Thyroid gland (tissue), 4 donors: Measurements from ENCODE around the gene RAD51. TPM values are rescaled to one million over a fixed set of nuclear protein-coding genes. Genes with fewer than 3 reads are reported as not detected.

Experiments
- DNase-seq, 2 donors: peaks; one replicate each; pipeline ENCODE4 v3.0.0-alpha.2; 2019
- H3K27ac ChIP-seq, 3 donors: fragments of 200-600 bp; sonication (generic); 1 replicate in 2 of 3; 2 replicates in 1 of 3; pipeline ENCODE4 v1.5.1; 2016 to 2019; ENCODE audit warnings: mild to moderate bottlenecking in 1 of 3, moderate library complexity in 1 of 3
- H3K27me3 ChIP-seq: fragments of 200-600 bp; sonication (generic); one replicate; pipeline ENCODE4 v1.5.1; 2019
- H3K36me3 ChIP-seq, 2 donors: fragments of 200-600 bp; sonication (generic); one replicate each; pipeline ENCODE4 v1.5.1; 2016 to 2019
- H3K4me1 ChIP-seq, 2 donors: fragments of 200-600 bp; sonication (generic); one replicate each; pipeline ENCODE4 v1.5.1; 2017 to 2019
- H3K4me3 ChIP-seq, 3 donors: fragments of 200-600 bp; sonication (generic); replicated peaks in 1 of 3; 1 replicate in 2 of 3; 2 replicates in 1 of 3; pipeline ENCODE4 v1.5.1; 2016; ENCODE audit warnings: mild to moderate bottlenecking in 1 of 3
- H3K9me3 ChIP-seq: fragments of 200-600 bp; sonication (generic); one replicate; pipeline ENCODE4 v1.5.1; 2017
- POLR2A ChIP-seq, 2 donors: fragments of 450-650 bp; IDR thresholded peaks; one replicate each; pipeline ENCODE4 v1.6.1; 2017; ENCODE audit warnings: antibody characterized with exemption in 2 of 2, mild to moderate bottlenecking in 2 of 2, moderate library complexity in 1 of 2
- WGBS, 2 donors: methylation state at CpG; one replicate each; pipeline ENCODE4 v1.1.5; 2017; 5-methylcytosine and 5-hydroxymethylcytosine counted together
- intact Hi-C: fragments of 100-400 bp; cut with DNase I; formaldehyde crosslinking; loops from one replicate; pipeline ENCODE4 v1.15.1; 2023
- total RNA-seq, 4 donors: library from RNA; depleted of rRNA; stranded (reverse); fragments of >200 nt; gene quantifications; one replicate each; pipeline ENCODE4 v1.2.3, GENCODE V29; 2016
- TF ChIP-seq, protein P1 (sequence below), 6 experiments: fragments of 200-600 bp in 3 of 6; fragments of 450-650 bp in 3 of 6; sonication (generic) in 3 of 6; IDR thresholded peaks; one replicate each; pipeline ENCODE4 v1.5.1; 2016 to 2019; ENCODE audit warnings: antibody characterized with exemption in 6 of 6, mild to moderate bottlenecking in 2 of 6, inconsistent platforms in 1 of 6, moderate library complexity in 1 of 6

Gene RAD51
- total RNA-seq, 4 donors from 2014 or later = 0.40 to 1.4 TPM; not detected in 2

DNA sequence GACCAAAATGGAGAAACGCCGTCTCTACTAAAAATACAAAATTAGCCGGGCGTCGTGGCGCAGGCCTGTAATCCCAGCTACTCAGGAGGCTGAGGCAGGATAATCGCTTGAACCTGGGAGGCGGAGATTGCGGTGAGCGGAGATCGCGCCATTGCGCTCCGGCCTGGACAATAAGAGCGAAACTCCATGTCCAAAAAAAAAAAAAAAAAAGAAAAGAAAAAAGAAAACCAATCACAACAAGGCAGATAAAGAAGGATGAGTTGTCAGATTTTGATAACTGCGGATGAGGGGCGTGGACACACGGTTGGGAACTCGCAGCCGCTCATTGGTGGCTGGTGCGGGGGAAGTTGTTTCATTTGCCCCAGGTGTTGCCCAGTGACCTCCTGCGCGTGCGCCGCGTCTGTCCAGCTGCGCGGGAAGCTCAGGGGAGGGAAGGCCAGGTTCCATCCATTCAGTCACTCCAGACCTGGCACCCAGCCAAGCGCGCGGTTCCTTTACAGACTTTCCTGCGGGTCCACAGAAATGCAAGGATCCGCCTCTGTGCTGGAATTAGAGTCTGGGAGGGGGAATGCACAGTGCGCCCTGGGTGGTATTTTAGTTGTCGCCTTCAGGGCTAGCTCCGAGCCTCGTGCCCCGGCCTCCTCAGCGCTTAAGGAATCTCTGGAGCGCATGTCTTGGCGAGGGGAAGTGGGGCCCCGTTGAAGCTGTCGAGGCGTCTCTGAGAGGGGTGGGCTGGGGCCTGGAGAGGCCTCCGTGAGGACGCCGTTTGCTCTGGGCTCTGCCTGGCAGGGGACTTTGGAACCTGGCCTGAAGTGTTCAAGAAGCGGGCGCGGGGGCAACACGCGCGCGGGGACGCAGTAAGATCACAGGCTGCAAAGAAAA lies 68.2 kb downstream of the RAD51 start:
- 35 to 36% methylated on average over 44 to 45 of the region's 55 CpGs for WGBS, 2 donors
- Histone ChIP-seq H3K4me1 (peaks cover 18 to 28% of the 10 kb centered on the region in 2 donors), H3K36me3 (peaks cover 0 to 3% of the 10 kb centered on the region in 2 donors), H3K9me3 (no peaks in the 10 kb centered on the region), H3K27me3 (no peaks in the 10 kb centered on the region), H3K27ac (peak overlapping the region; percentile 70 to 87 (median 76)), H3K4me3 (peak overlapping the region; percentile 2 to 48 (median 6))
- TF ChIP-seq, protein P1, sequence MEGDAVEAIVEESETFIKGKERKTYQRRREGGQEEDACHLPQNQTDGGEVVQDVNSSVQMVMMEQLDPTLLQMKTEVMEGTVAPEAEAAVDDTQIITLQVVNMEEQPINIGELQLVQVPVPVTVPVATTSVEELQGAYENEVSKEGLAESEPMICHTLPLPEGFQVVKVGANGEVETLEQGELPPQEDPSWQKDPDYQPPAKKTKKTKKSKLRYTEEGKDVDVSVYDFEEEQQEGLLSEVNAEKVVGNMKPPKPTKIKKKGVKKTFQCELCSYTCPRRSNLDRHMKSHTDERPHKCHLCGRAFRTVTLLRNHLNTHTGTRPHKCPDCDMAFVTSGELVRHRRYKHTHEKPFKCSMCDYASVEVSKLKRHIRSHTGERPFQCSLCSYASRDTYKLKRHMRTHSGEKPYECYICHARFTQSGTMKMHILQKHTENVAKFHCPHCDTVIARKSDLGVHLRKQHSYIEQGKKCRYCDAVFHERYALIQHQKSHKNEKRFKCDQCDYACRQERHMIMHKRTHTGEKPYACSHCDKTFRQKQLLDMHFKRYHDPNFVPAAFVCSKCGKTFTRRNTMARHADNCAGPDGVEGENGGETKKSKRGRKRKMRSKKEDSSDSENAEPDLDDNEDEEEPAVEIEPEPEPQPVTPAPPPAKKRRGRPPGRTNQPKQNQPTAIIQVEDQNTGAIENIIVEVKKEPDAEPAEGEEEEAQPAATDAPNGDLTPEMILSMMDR (IDR thresholded peaks at IDR 0.05) = no peak
- no peak for TF ChIP-seq POLR2A (IDR thresholded peaks at IDR 0.05)
- DNase-seq = peak; percentile 81 to 85
- intact Hi-C loops = loop anchor here (10.0 kb wide), 1 partner anchor 132 kb away; the partner anchor contains the start of gene VPS18

GRCh38 chr15:40763801-40764628 lies 69.0 kb downstream of the RAD51 start, which contains the start of gene GCHFR:
TSS of gene GCHFR (plus strand) at chr15:40764068. CDS start at chr15:40764181, 113 bp downstream.
- peak; percentile 86 to 88 for DNase-seq
- Histone ChIP-seq H3K9me3 (no peaks in the 10 kb centered on the region), H3K36me3 (peaks cover 0 to 3% of the 10 kb centered on the region in 2 donors), H3K27ac (peak within 1 kb of the TSS; percentile 70 to 87 (median 76)), H3K4me1 (peaks cover 18 to 35% of the 10 kb centered on the region in 2 donors), H3K4me3 (peak within 1 kb of the TSS; percentile 2 to 48 (median 6)), H3K27me3 (no peaks in the 10 kb centered on the region)
- WGBS, 2 donors = 0% methylated on average over 8 to 11 of the region's 75 CpGs
- intact Hi-C loops = loop anchor here (10.0 kb wide), 1 partner anchor 131 kb away; the partner anchor contains the start of gene VPS18
- TF ChIP-seq, protein P1 (IDR thresholded peaks at IDR 0.05) = peak in 3 of 6 experiments; percentile 27 to 48 (median 48)
- TF ChIP-seq POLR2A (IDR thresholded peaks at IDR 0.05) = peak in 1 of 2 donors; percentile 67

GRCh38 chr15:40764629-40765103 lies 69.7 kb downstream of the RAD51 start:
- Histone ChIP-seq H3K27me3 (no peaks in the 10 kb centered on the region), H3K4me3 (peak overlapping the region in 2 of 3 donors; percentile 6 to 48), H3K4me1 (peaks cover 18 to 42% of the 10 kb centered on the region in 2 donors), H3K36me3 (peaks cover 0 to 3% of the 10 kb centered on the region in 2 donors), H3K9me3 (no peaks in the 10 kb centered on the region), H3K27ac (peak overlapping the region; percentile 70 to 87 (median 76))
- 28 to 34% methylated on average over 8 of the region's 8 CpGs for WGBS, 2 donors
- DNase-seq = peak in 1 of 2 donors; percentile 24
- TF ChIP-seq, protein P1 (IDR thresholded peaks at IDR 0.05) = no peak
- TF ChIP-seq POLR2A (IDR thresholded peaks at IDR 0.05) = no peak
- intact Hi-C loops = loop anchor here (10.0 kb wide), 1 partner anchor 130 kb away; the partner anchor contains the start of gene VPS18

DNA sequence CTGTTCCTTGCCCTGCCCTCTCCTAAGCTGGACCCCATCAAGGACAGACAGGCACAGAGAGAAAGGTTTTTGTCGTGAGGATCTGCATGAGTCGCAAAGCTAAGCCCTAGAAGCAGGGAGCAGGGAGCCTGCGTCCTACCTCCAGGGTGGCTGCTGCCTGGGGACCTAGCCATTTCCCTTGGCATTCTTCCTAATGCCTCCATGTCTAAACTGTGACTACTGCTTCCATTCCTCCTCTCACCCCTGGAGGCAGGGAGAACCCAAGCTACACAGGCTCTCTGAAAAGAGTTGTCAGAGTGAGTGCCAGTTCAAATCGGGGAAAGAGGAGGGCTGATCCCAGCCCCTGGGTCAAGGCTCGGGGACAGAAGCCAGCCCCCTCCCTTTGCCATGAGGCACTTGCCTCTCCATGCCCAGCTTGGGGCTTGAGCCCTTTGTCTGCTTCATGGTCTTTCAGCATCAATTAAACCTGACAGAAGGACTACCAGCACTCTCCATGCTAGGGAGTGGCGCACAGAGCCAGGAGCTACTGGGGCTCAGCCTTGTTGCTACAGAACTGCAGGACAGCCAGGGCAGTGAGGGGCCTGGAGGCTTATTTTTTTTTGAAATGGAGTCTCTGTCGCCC lies 71.3 kb downstream of the RAD51 start:
- intact Hi-C loops = loop anchor here (10.0 kb wide), 1 partner anchor 128 kb away; the partner anchor contains the start of gene VPS18
- Histone ChIP-seq H3K9me3 (no peaks in the 10 kb centered on the region), H3K4me3 (no peak overlapping the region), H3K27me3 (no peaks in the 10 kb centered on the region), H3K36me3 (peaks cover 0 to 3% of the 10 kb centered on the region in 2 donors), H3K27ac (no peak overlapping the region), H3K4me1 (peaks cover 18 to 50% of the 10 kb centered on the region in 2 donors)
- 81 to 87% methylated on average over 5 to 7 of the region's 7 CpGs for WGBS, 2 donors
- no peak for DNase-seq
- TF ChIP-seq, protein P1 (IDR thresholded peaks at IDR 0.05) = no peak
- TF ChIP-seq POLR2A (IDR thresholded peaks at IDR 0.05) = no peak
